GM23338 (cell line): Measurements from ENCODE around the gene PIAS1. TPM values are rescaled to one million over a fixed set of nuclear protein-coding genes. Genes with fewer than 3 reads are reported as not detected.

ENCODE experiments used
- ATAC-seq: fragments of 200-7000 bp; cut with Tn5 transposase; 3 replicates; pipeline ENCODE4 v1.9.1; 2020
- DNase-seq: peaks from one replicate; pipeline ENCODE4 v3.0.0-alpha.2; 2015; ENCODE audit warnings: low spot score
- H2AFZ ChIP-seq: fragments of 200-600 bp; sonication (generic); 2 replicates; pipeline ENCODE4 v1.8.0; 2016; ENCODE audit warnings: antibody characterized with exemption, mild to moderate bottlenecking, moderate library complexity
- H3F3A ChIP-seq: fragments of 200-600 bp; sonication (generic); replicated peaks from 2 replicates; pipeline ENCODE4 v1.8.0; 2017; ENCODE audit warnings: antibody characterized with exemption, mixed run types, low read depth
- H3K27ac ChIP-seq: fragments of 200-600 bp; sonication (generic); 2 replicates; pipeline ENCODE4 v1.6.1; 2016; ENCODE audit warnings: low read depth
- H3K27me3 ChIP-seq: fragments of 200-600 bp; sonication (generic); 2 replicates; pipeline ENCODE4 v1.8.0; 2016; ENCODE audit warnings: mild to moderate bottlenecking, mixed run types, moderate library complexity; ENCODE audit not compliant: insufficient read depth
- H3K36me3 ChIP-seq: fragments of 200-600 bp; sonication (generic); 2 replicates; pipeline ENCODE4 v1.8.0; 2016; ENCODE audit warnings: mild to moderate bottlenecking; ENCODE audit not compliant: insufficient read depth
- H3K4me1 ChIP-seq: fragments of 200-600 bp; sonication (generic); 2 replicates; pipeline ENCODE4 v1.8.0; 2016; ENCODE audit warnings: mild to moderate bottlenecking, moderate library complexity; ENCODE audit not compliant: insufficient read depth
- H3K4me2 ChIP-seq: fragments of 200-600 bp; sonication (generic); 2 replicates; pipeline ENCODE4 v1.7.1; 2017; ENCODE audit warnings: mixed run types
- H3K4me3 ChIP-seq: fragments of 200-600 bp; sonication (generic); 2 replicates; pipeline ENCODE4 v1.6.1; 2016; ENCODE audit warnings: mixed run types
- H3K79me2 ChIP-seq: fragments of 200-600 bp; sonication (generic); replicated peaks from 2 replicates; pipeline ENCODE4 v1.8.0; 2017; ENCODE audit warnings: mild to moderate bottlenecking; ENCODE audit not compliant: insufficient read depth
- H3K9me2 ChIP-seq: fragments of 200-600 bp; sonication (generic); 2 replicates; pipeline ENCODE4 v1.8.0; 2017; ENCODE audit not compliant: insufficient read depth
- H4K20me1 ChIP-seq: fragments of 200-600 bp; sonication (generic); replicated peaks from 2 replicates; pipeline ENCODE4 v1.8.0; 2017; ENCODE audit warnings: mild to moderate bottlenecking; ENCODE audit not compliant: insufficient read depth
- H3K27ac Mint-ChIP-seq: 2 replicates; pipeline ENCODE4 v1.8.0; 2020; ENCODE audit warnings: inconsistent platforms, mild to moderate bottlenecking, moderate library complexity, mixed read lengths
- H3K27me3 Mint-ChIP-seq: 3 replicates; pipeline ENCODE4 v1.8.0; 2022; ENCODE audit warnings: low read depth, mild to moderate bottlenecking, moderate library complexity, mixed read lengths, inconsistent platforms; ENCODE audit not compliant: insufficient read depth, poor library complexity
- H3K36me3 Mint-ChIP-seq: 3 replicates; pipeline ENCODE4 v1.8.0; 2021; ENCODE audit warnings: low read depth, mild to moderate bottlenecking, inconsistent platforms, moderate library complexity, mixed read lengths
- H3K4me1 Mint-ChIP-seq: 3 replicates; pipeline ENCODE4 v1.8.0; 2020; ENCODE audit warnings: mild to moderate bottlenecking, inconsistent platforms, mixed read lengths
- H3K4me3 Mint-ChIP-seq: 3 replicates; pipeline ENCODE4 v1.8.0; 2021; ENCODE audit warnings: moderate library complexity, mild to moderate bottlenecking, inconsistent platforms, mixed read lengths
- H3K9me3 Mint-ChIP-seq: 3 replicates; pipeline ENCODE4 v1.8.0; 2020; ENCODE audit warnings: moderate library complexity, mild to moderate bottlenecking, inconsistent platforms, mixed read lengths
- CREB1 ChIP-seq: fragments of 250-450 bp; sonication (Bioruptor Pico); IDR thresholded peaks from 2 replicates; pipeline ENCODE4 v1.5.0; 2020; ENCODE audit warnings: low read depth, mild to moderate bottlenecking, moderate library complexity
- CTCF ChIP-seq, 2 experiments: fragments of 200-600 bp in 1 of 2; sonication (generic) in 1 of 2; conservative IDR thresholded peaks; 2 replicates each; pipeline versions ENCODE4 v1.5.1 to v1.6.1; 2016 to 2017; ENCODE audit warnings: antibody characterized with exemption in 2 of 2, low read depth in 2 of 2, mild to moderate bottlenecking in 2 of 2, moderate library complexity in 1 of 2
- ETS1 ChIP-seq: IDR thresholded peaks from 2 replicates; pipeline ENCODE4 v1.6.1; 2016; ENCODE audit warnings: antibody characterized with exemption
- EZH2 ChIP-seq: fragments of 200-600 bp; sonication (generic); IDR thresholded peaks from one replicate; pipeline ENCODE4 v1.8.0; 2017; ENCODE audit warnings: antibody characterized with exemption, mild to moderate bottlenecking, low read depth; ENCODE audit not compliant: unreplicated experiment
- EZH2phosphoT487 ChIP-seq: fragments of 200-600 bp; sonication (generic); IDR thresholded peaks from one replicate; pipeline ENCODE4 v1.8.1; 2018; ENCODE audit warnings: antibody characterized with exemption; ENCODE audit not compliant: unreplicated experiment
- JUNB ChIP-seq: IDR thresholded peaks from one replicate; pipeline ENCODE4 v1.6.1; 2016; ENCODE audit warnings: antibody characterized with exemption; ENCODE audit not compliant: unreplicated experiment
- NANOG ChIP-seq: IDR thresholded peaks from 2 replicates; pipeline ENCODE4 v1.6.1; 2016; ENCODE audit warnings: antibody characterized with exemption, borderline replicate concordance
- POLR2AphosphoS5 ChIP-seq: IDR thresholded peaks from 2 replicates; pipeline ENCODE4 v1.6.1; 2016; ENCODE audit warnings: antibody characterized with exemption, low read depth
- REST ChIP-seq: IDR thresholded peaks from one replicate; pipeline ENCODE4 v1.6.1; 2018; ENCODE audit warnings: antibody characterized with exemption; ENCODE audit not compliant: unreplicated experiment
- STAT1 ChIP-seq: IDR thresholded peaks from one replicate; pipeline ENCODE4 v1.6.1; 2016; ENCODE audit warnings: antibody characterized with exemption; ENCODE audit not compliant: unreplicated experiment
- ZNF114 ChIP-seq: fragments of 250-450 bp; sonication (Bioruptor Pico); IDR thresholded peaks from 2 replicates; pipeline ENCODE4 v1.5.0; 2020; ENCODE audit warnings: mild to moderate bottlenecking, moderate library complexity
- ZNF331 ChIP-seq: fragments of 250-450 bp; sonication (Bioruptor Pico); IDR thresholded peaks from 2 replicates; pipeline ENCODE4 v1.5.0; 2020; ENCODE audit warnings: low read depth, mild to moderate bottlenecking, moderate library complexity
- ZNF462 ChIP-seq: fragments of 250-450 bp; sonication (Bioruptor Pico); IDR thresholded peaks from 2 replicates; pipeline ENCODE4 v1.5.0; 2020; ENCODE audit warnings: mild to moderate bottlenecking, moderate library complexity
- polyA plus RNA-seq: library from polyadenylated mRNA; unstranded; fragments of >200 nt; fragmentation: Nextera tagmentation; extraction: Ambion mirVana; gene quantifications from 2 replicates; pipeline ENCODE4 v1.2.1, GENCODE V29; 2016
- total RNA-seq: library from RNA; depleted of rRNA; stranded (reverse); fragments of >200 nt; shearing (Covaris generic); gene quantifications from 2 replicates; pipeline ENCODE4 v1.2.3, GENCODE V29; 2014

Gene PIAS1
- total and polyA plus RNA-seq, 2 experiments from 2014 or later, result 30.7 to 32.1 TPM

GRCh38 chr15:68063606-68064005, 9.5 kb downstream of the PIAS1 start:
- H3K36me3 ChIP-seq, result no peaks in the 10 kb centered on the region
- H2AFZ ChIP-seq, result no peak overlapping the region
- H3K79me2 ChIP-seq, result peaks cover 100% of the 10 kb centered on the region
- Mint-ChIP-seq H3K36me3 (no peaks in the 10 kb centered on the region; the same call in 2 of the 3 replicates), H3K27me3 (peaks cover 3% of the 10 kb centered on the region), H3K27ac (no peak overlapping the region), H3K9me3 (no peaks in the 10 kb centered on the region), H3K4me1 (peaks cover 23% of the 10 kb centered on the region), H3K4me3 (no peak overlapping the region)
- no peaks in the 10 kb centered on the region for H3K9me2 ChIP-seq
- H3K4me1 ChIP-seq, result peaks cover 21% of the 10 kb centered on the region
- no peak for DNase-seq
- TF ChIP-seq ZNF331 (CRISPR knock-in tag) (no peak), NANOG (no peak), ETS1 (no peak), ZNF462 (no peak), CREB1 (no peak), EZH2 (no peak), REST (no peak), CTCF (conservative IDR thresholded peaks at IDR 0.05; ENCODE audit: low read depth in 2 of 2) (no peak), ZNF114 (no peak), STAT1 (no peak), POLR2AphosphoS5 (no peak), EZH2phosphoT487 (no peak), JUNB (no peak)
- no peaks in the 10 kb centered on the region for H3K27me3 ChIP-seq
- peaks cover 18% of the 10 kb centered on the region for H4K20me1 ChIP-seq
- no peak overlapping the region for H3K4me2 ChIP-seq
- no peak for ATAC-seq
- H3K4me3 ChIP-seq, result no peak overlapping the region
- no peaks in the 10 kb centered on the region for H3F3A ChIP-seq
- H3K27ac ChIP-seq, result no peak overlapping the region
